ENCODE measurements around the gene FAR2.

The FAR2 gene

DNA sequence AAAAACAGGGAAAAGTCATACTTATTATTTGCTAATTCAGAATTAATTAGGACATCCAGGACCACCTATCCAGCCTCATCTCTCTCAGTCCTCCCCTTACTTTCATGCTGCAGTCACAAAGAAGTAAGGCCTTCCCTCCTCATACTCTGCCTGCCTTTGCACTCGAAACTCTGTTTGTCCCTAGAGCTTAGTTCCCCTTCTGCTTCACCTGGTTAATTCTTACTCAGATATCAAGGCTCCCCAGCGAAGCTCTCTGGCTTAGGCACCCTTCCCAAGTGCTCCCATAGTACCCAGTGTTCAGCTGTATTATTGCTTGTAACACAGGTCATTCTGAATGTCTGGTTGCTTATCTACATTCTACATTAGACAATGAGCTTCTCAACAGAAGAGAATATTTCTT lies 150.6 kb downstream of the FAR2 start:
- TF ChIP-seq CREB1 (IDR thresholded peaks at IDR 0.05; ENCODE audit: low read depth): no peak
- TF ChIP-seq EP300 (IDR thresholded peaks at IDR 0.05; ENCODE audit: borderline replicate concordance): no peak
- TF ChIP-seq RAD21 (IDR thresholded peaks at IDR 0.05; ENCODE audit: low read depth): no peak
- no peak for TF ChIP-seq NFIC (IDR thresholded peaks at IDR 0.05)
- TF ChIP-seq TAF1 (IDR thresholded peaks at IDR 0.05; ENCODE audit: low read depth): no peak
- TF ChIP-seq YY1 (IDR thresholded peaks at IDR 0.05; ENCODE audit: low read depth): no peak
- no peak for TF ChIP-seq TEAD4 (IDR thresholded peaks at IDR 0.05)
- TF ChIP-seq USF1 (IDR thresholded peaks at IDR 0.05): no peak

DNA sequence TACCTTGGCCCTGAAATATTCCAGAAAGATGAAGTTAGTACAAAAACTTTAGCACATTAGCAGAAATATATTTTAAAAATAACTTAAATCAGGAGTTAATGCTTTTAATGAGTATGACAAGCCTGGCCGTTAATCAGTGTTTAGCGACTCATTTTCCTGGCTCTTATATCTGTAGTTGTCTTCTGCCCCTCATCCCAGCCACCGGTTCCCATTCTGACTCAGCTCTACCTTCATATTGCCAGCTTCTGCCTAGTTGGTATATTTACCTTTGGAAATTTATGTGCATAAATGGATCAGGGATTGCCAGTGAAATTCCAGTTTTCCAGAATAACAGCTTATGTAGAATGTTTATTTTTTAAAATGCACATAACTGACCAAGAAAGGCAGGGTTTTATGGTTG lies 152.0 kb downstream of the FAR2 start:
- TF ChIP-seq ZBTB7A (IDR thresholded peaks at IDR 0.05; ENCODE audit: low read depth): no peak
- no peak for TF ChIP-seq EGR1 (IDR thresholded peaks at IDR 0.05)

GRCh38 chr12:29304388-29304787 lies 155.3 kb downstream of the FAR2 start:
- no peak for TF ChIP-seq EP300 (IDR thresholded peaks at IDR 0.05; ENCODE audit: borderline replicate concordance)
- TF ChIP-seq NFIC (IDR thresholded peaks at IDR 0.05): no peak
- TF ChIP-seq CREB1 (IDR thresholded peaks at IDR 0.05; ENCODE audit: low read depth): no peak
- no peak for TF ChIP-seq TCF12 (IDR thresholded peaks at IDR 0.05; ENCODE audit: low read depth)
- TF ChIP-seq TAF1 (IDR thresholded peaks at IDR 0.05; ENCODE audit: low read depth): no peak
- TF ChIP-seq YY1 (IDR thresholded peaks at IDR 0.05; ENCODE audit: low read depth): no peak
- TF ChIP-seq FOXM1 (IDR thresholded peaks at IDR 0.05; ENCODE audit: borderline replicate concordance, low read depth): no peak
- TF ChIP-seq USF1 (IDR thresholded peaks at IDR 0.05): no peak
- TF ChIP-seq, protein P1, sequence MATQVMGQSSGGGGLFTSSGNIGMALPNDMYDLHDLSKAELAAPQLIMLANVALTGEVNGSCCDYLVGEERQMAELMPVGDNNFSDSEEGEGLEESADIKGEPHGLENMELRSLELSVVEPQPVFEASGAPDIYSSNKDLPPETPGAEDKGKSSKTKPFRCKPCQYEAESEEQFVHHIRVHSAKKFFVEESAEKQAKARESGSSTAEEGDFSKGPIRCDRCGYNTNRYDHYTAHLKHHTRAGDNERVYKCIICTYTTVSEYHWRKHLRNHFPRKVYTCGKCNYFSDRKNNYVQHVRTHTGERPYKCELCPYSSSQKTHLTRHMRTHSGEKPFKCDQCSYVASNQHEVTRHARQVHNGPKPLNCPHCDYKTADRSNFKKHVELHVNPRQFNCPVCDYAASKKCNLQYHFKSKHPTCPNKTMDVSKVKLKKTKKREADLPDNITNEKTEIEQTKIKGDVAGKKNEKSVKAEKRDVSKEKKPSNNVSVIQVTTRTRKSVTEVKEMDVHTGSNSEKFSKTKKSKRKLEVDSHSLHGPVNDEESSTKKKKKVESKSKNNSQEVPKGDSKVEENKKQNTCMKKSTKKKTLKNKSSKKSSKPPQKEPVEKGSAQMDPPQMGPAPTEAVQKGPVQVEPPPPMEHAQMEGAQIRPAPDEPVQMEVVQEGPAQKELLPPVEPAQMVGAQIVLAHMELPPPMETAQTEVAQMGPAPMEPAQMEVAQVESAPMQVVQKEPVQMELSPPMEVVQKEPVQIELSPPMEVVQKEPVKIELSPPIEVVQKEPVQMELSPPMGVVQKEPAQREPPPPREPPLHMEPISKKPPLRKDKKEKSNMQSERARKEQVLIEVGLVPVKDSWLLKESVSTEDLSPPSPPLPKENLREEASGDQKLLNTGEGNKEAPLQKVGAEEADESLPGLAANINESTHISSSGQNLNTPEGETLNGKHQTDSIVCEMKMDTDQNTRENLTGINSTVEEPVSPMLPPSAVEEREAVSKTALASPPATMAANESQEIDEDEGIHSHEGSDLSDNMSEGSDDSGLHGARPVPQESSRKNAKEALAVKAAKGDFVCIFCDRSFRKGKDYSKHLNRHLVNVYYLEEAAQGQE (IDR thresholded peaks at IDR 0.05; ENCODE audit: low read depth): no peak
- no peak for TF ChIP-seq RAD21 (IDR thresholded peaks at IDR 0.05; ENCODE audit: low read depth)
- no peak for TF ChIP-seq MAX (IDR thresholded peaks at IDR 0.05)
- TF ChIP-seq EGR1 (IDR thresholded peaks at IDR 0.05): no peak
- TF ChIP-seq ZBTB7A (IDR thresholded peaks at IDR 0.05; ENCODE audit: low read depth): no peak
- TF ChIP-seq TEAD4 (IDR thresholded peaks at IDR 0.05): no peak
- TF ChIP-seq CEBPB (IDR thresholded peaks at IDR 0.05): no peak

DNA sequence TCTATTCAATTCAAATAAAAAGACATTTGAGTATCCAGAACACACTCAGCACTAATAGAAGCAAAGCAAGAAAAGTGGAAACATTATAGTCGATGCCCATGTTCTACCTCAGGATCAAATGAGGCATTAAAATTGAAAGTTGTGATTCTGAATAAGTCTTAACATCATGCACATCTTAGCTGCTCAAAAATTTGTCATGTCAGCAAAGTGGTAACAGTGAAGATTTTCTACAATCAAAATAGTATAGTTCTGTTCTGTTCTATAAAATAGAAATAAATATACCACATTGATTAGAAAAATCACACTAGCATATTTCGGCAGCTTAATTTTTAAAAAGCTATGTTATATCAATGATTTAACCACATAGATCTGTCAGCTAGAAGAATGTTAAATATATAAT lies 157.2 kb downstream of the FAR2 start:
- TF ChIP-seq EGR1 (IDR thresholded peaks at IDR 0.05): no peak

GRCh38 chr12:29306682-29307081 lies 157.6 kb downstream of the FAR2 start:
- TF ChIP-seq EGR1 (IDR thresholded peaks at IDR 0.05): no peak
- no peak for TF ChIP-seq TAF1 (IDR thresholded peaks at IDR 0.05; ENCODE audit: low read depth)
- TF ChIP-seq TEAD4 (IDR thresholded peaks at IDR 0.05): no peak
- TF ChIP-seq NFIC (IDR thresholded peaks at IDR 0.05): no peak
- no peak for TF ChIP-seq RAD21 (IDR thresholded peaks at IDR 0.05; ENCODE audit: low read depth)
- no peak for TF ChIP-seq FOXM1 (IDR thresholded peaks at IDR 0.05; ENCODE audit: borderline replicate concordance, low read depth)
- no peak for TF ChIP-seq TCF12 (IDR thresholded peaks at IDR 0.05; ENCODE audit: low read depth)
- no peak for TF ChIP-seq ZBTB7A (IDR thresholded peaks at IDR 0.05; ENCODE audit: low read depth)
- no peak for TF ChIP-seq YY1 (IDR thresholded peaks at IDR 0.05; ENCODE audit: low read depth)
- no peak for TF ChIP-seq EP300 (IDR thresholded peaks at IDR 0.05; ENCODE audit: borderline replicate concordance)
- TF ChIP-seq USF1 (IDR thresholded peaks at IDR 0.05): no peak
- no peak for TF ChIP-seq MAX (IDR thresholded peaks at IDR 0.05)
- TF ChIP-seq, protein P1 (IDR thresholded peaks at IDR 0.05; ENCODE audit: low read depth): no peak
- no peak for TF ChIP-seq CEBPB (IDR thresholded peaks at IDR 0.05)

GRCh38 chr12:29309320-29309902 lies 160.3 kb downstream of the FAR2 start:
- TF ChIP-seq USF1 (IDR thresholded peaks at IDR 0.05) (no peak), YY1 (IDR thresholded peaks at IDR 0.05; ENCODE audit: low read depth) (no peak), EGR1 (IDR thresholded peaks at IDR 0.05) (no peak), EP300 (IDR thresholded peaks at IDR 0.05; ENCODE audit: borderline replicate concordance) (no peak), FOXM1 (IDR thresholded peaks at IDR 0.05; ENCODE audit: borderline replicate concordance, low read depth) (no peak), RAD21 (IDR thresholded peaks at IDR 0.05; ENCODE audit: low read depth) (peak; percentile 61), NFIC (IDR thresholded peaks at IDR 0.05) (no peak), CREB1 (IDR thresholded peaks at IDR 0.05; ENCODE audit: low read depth) (no peak)
- TF ChIP-seq, protein P1 (IDR thresholded peaks at IDR 0.05; ENCODE audit: low read depth): no peak
